Fibroblast of pulmonary artery (primary cell): Measurements from ENCODE around the gene HNRNPM.

Source experiments
- DNase-seq: peaks from one replicate; pipeline ENCODE4 v3.0.0-alpha.2; 2010; ENCODE audit warnings: low read depth
- H3K4me3 ChIP-seq: replicated peaks from 2 replicates; pipeline ENCODE4 v1.5.1; 2011; ENCODE audit warnings: low read depth, mild to moderate bottlenecking, control low read depth, low read length, moderate library complexity
- TF ChIP-seq, protein P1 (sequence below): IDR thresholded peaks from 2 replicates; pipeline ENCODE4 v1.5.1; 2011; ENCODE audit warnings: mild to moderate bottlenecking, control low read depth, low read length, inconsistent platforms; ENCODE audit errors: missing control alignments

HNRNPM gene, protein sequence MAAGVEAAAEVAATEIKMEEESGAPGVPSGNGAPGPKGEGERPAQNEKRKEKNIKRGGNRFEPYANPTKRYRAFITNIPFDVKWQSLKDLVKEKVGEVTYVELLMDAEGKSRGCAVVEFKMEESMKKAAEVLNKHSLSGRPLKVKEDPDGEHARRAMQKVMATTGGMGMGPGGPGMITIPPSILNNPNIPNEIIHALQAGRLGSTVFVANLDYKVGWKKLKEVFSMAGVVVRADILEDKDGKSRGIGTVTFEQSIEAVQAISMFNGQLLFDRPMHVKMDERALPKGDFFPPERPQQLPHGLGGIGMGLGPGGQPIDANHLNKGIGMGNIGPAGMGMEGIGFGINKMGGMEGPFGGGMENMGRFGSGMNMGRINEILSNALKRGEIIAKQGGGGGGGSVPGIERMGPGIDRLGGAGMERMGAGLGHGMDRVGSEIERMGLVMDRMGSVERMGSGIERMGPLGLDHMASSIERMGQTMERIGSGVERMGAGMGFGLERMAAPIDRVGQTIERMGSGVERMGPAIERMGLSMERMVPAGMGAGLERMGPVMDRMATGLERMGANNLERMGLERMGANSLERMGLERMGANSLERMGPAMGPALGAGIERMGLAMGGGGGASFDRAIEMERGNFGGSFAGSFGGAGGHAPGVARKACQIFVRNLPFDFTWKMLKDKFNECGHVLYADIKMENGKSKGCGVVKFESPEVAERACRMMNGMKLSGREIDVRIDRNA

DNA sequence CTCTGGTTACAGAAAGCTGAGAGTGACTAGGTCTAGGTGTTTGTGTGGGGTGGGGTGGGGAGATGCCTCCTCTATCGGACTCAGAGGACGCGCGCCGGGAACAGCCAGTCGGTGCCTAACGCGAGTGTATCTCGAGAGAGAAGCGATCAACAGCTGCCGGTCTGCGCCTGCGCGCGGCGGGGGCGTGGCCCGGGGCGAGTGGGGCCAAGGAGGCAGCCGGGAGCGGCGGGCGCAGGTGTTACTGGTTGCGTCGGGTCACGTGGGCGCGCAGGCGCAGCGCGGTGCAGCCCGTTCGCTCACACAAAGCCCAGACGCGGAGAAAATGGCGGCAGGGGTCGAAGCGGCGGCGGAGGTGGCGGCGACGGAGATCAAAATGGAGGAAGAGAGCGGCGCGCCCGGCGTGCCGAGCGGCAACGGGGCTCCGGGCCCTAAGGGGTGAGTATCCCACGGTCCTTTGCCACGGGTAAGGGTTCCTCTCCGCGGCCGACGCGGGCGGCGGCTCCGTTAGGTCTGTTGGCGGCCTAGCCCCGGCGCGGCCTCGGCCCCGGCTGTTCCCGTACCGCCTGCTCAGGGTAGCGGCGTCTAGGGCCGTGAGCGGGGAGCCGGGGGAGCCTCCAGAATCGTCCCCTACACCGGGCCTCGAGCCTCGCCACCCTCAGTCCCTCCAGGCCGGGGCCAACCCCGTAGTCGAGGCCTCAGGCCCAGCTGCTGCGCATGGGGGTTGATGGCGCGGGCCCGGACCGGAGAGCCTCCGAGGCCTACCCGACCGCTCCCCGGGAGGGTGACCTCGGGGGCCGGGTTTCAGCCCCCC is at the start of gene HNRNPM:
TSS of gene HNRNPM (plus strand) at position 299 of the 811 bp plus-strand sequence. CDS start at position 323, 24 bp downstream.
- DNase-seq, result peak; percentile 98
- TF ChIP-seq, protein P1, sequence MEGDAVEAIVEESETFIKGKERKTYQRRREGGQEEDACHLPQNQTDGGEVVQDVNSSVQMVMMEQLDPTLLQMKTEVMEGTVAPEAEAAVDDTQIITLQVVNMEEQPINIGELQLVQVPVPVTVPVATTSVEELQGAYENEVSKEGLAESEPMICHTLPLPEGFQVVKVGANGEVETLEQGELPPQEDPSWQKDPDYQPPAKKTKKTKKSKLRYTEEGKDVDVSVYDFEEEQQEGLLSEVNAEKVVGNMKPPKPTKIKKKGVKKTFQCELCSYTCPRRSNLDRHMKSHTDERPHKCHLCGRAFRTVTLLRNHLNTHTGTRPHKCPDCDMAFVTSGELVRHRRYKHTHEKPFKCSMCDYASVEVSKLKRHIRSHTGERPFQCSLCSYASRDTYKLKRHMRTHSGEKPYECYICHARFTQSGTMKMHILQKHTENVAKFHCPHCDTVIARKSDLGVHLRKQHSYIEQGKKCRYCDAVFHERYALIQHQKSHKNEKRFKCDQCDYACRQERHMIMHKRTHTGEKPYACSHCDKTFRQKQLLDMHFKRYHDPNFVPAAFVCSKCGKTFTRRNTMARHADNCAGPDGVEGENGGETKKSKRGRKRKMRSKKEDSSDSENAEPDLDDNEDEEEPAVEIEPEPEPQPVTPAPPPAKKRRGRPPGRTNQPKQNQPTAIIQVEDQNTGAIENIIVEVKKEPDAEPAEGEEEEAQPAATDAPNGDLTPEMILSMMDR, result no peak
- H3K4me3 ChIP-seq, result peak within 1 kb of the TSS; percentile 87

DNA sequence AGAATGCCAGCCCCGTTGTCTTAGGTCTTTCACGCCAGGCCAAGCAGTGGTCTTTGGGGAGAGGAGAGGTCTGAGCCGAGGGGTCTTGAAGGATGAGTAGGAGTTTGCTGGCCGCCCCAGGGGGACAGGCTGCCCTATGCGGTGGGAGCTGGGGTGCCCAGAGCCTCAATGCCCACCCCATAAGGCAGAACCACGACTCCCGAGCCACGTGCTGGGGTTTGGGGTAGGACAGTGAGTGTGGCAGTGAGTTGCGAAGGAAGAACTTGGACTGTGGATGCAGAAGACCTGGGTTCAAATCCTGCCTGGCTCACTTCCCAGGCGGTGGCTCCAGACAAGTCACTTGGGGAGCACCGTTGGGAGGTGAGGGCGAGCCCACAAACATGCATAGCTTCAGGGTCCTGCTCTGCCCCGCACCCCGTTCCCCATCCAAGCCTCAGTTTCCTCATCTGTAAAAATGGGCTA is 49.1 kb upstream of the HNRNPM start:
- H3K4me3 ChIP-seq, result no peak overlapping the region
- TF ChIP-seq, protein P1, result no peak
- no peak for DNase-seq

DNA sequence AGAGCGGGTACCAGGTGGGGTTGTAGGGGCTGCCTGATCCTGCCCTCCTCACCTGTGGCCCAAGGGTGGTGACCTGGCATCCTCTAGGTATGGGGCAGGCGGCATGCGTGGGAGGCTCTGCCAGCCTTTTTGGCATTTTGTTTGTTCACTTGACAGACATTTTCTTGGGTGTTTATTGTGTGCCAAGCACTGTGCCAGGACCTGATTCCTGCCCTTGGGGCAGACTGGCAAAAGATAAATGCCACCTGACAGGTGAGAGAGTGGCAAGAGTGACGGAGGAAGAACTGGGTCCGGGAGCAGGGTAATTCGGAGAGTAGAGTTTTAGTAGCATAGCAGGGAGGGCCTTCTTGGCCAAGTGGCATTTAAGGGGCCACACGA is 48.6 kb upstream of the HNRNPM start:
- H3K4me3 ChIP-seq, result no peak overlapping the region
- DNase-seq, result no peak
- TF ChIP-seq, protein P1, result no peak

DNA sequence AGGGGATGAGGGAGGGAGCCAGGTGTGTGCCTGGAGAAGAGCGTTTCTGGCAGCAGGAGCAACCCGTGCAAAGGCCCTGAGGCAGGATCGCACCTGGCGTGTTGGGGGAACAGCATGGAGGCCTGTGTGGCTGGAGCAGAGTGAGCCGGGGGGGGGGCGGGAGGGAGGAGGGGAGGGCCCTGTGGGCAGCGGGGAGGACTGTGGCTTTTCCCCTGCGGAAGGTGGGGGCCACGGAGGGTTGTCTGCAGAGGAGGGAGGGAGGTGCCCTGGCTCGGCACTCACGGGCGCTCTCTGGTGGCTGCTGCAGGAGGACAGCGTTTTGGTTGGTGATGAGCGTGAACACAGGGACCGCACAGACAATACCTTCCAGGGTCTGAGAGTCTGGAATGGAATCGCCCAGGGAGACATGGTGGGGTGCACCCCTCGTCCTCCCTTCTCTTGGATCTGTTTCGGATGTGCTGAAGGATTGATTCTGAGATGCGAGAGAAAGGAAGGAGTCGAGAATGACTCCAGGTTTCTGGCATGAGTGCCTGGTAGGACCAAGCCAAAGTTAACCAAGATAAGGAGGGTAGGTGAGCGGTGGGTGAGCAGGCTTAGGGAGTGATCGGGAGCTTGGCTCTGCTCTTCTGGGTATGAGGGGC is 48.1 kb upstream of the HNRNPM start:
- TF ChIP-seq, protein P1, result peak; percentile 73
- DNase-seq, result peak; percentile 69
- no peak overlapping the region for H3K4me3 ChIP-seq

DNA sequence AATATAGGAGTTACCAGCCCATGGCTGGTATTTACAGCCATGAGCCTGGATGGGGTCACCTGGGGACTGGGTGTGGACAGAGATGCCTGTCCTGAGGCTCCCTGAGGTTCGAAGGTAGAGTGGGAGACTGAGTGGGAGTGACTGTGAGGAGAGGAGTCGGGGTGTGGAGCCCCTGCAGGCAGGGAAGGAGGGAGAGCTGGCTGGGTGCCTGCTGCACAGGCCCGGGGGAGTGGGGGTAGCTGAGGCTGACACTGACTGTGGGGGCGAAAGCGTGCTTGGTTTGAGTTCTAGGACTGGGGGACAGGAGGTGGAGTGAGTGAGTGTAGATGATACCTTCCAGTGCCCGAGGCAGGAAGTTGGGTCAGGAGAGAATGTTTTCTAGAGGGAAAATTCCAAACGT is 47.5 kb upstream of the HNRNPM start:
- H3K4me3 ChIP-seq, result no peak overlapping the region
- DNase-seq, result no peak
- TF ChIP-seq, protein P1, result no peak

DNA sequence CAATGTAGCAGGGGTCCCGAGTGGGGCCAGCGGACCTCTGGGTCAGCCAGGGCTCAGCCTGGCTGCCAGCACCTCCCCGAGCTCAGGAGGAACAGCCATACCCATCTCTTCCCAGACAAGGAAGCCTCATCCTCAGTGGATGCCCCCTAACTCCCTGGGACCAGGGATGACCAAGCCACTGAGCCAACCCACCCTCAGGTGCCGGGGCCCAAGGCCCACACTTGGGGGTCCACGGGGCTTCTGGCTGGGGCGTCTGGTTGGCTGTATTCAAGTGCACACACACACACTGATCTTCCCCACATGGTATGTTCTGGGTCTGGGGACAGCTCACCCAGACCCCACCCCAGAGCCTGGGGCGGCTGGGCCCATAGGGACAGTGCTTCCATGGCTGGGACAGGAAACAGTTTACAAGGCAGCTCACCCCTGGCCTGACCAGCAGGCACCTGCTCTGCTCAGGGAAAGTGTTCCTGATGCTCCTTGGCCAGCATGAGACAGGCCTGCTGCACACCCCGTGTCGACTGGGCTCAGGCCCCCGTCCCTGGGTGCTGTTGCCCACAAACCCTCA is 46.9 kb upstream of the HNRNPM start:
- H3K4me3 ChIP-seq, result no peak overlapping the region
- DNase-seq, result no peak
- TF ChIP-seq, protein P1, result no peak
